SU-DHL-6 (cell line): ENCODE data around the gene TSC2.

ENCODE experiments used
- CTCF ChIP-seq: fragments of 200-600 bp; sonication (generic); IDR thresholded peaks from one replicate; pipeline ENCODE4 v1.5.1; 2017; ENCODE audit warnings: antibody characterized with exemption, mild to moderate bottlenecking, low read length, moderate library complexity; ENCODE audit not compliant: insufficient read depth, poor library complexity, severe bottlenecking
- EZH2phosphoT487 ChIP-seq: fragments of 200-600 bp; sonication (generic), shearing (Covaris generic); conservative IDR thresholded peaks from 2 replicates; pipeline ENCODE4 v1.6.1; 2018; ENCODE audit warnings: mild to moderate bottlenecking, antibody characterized with exemption, low read length, moderate library complexity, mixed read lengths

DNA sequence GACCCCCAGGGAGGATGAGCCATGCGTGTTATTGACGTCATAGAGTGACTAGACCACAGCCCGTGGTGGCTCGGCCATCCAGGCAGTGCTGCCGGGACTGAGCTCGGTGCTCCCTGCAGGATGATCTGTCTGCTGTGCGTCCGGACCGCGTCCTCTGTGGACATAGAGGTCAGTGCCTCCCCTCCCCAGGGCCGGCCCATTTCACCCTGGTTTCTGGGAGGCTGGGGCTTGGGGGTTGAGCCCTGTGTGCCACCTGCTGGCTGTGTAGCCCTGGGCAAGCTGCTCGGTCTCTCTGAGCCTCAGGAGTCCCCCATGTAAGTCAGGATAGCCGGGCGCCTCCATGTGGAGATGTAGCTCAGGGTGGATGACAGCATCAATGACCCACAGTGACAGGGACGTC is 8.3 kb downstream of the TSC2 start:
- no peak for TF ChIP-seq CTCF
- TF ChIP-seq EZH2phosphoT487 = no peak
